CD14-positive monocyte (primary cell): Measurements from ENCODE around the gene DTX1. TPM values are rescaled to one million over a fixed set of nuclear protein-coding genes. Genes with fewer than 3 reads are reported as not detected.

Experiments used
- DNase-seq, 3 donors: peaks; one replicate each; pipeline ENCODE4 v3.0.0-alpha.2; 2011 to 2022
- H2AFZ ChIP-seq: 2 replicates; pipeline ENCODE4 v1.6.0; 2012; ENCODE audit warnings: mild to moderate bottlenecking, low read depth, low read length, inconsistent platforms; ENCODE audit not compliant: insufficient read depth, poor library complexity, severe bottlenecking
- H3K27ac ChIP-seq, 2 donors: 1 replicate in 1 of 2; 2 replicates in 1 of 2; pipeline ENCODE4 v1.5.1; 2012 to 2013; ENCODE audit warnings: low read length in 2 of 2, control low read depth in 1 of 2, inconsistent platforms in 1 of 2, low read depth in 1 of 2, mild to moderate bottlenecking in 1 of 2
- H3K27me3 ChIP-seq, 2 donors: one replicate each; pipeline versions ENCODE4 v1.6.0 to v1.6.1; 2011 to 2013; ENCODE audit warnings: low read length in 2 of 2; ENCODE audit not compliant: control insufficient read depth in 2 of 2, insufficient read depth in 2 of 2
- H3K36me3 ChIP-seq, 2 donors: replicated peaks in 1 of 2; 1 replicate in 1 of 2; 2 replicates in 1 of 2; pipeline versions ENCODE4 v1.5.1 to v1.6.1; 2012 to 2013; ENCODE audit warnings: low read length in 2 of 2, control low read depth in 1 of 2, inconsistent platforms in 1 of 2, mild to moderate bottlenecking in 1 of 2; ENCODE audit not compliant: insufficient read depth in 2 of 2, control insufficient read depth in 1 of 2
- H3K4me1 ChIP-seq, 2 donors: 1 replicate in 1 of 2; 2 replicates in 1 of 2; pipeline versions ENCODE4 v1.5.1 to v1.6.1; 2012 to 2013; ENCODE audit warnings: low read length in 2 of 2, control low read depth in 1 of 2, inconsistent platforms in 1 of 2, mild to moderate bottlenecking in 1 of 2, moderate library complexity in 1 of 2; ENCODE audit not compliant: insufficient read depth in 2 of 2, control insufficient read depth in 1 of 2
- H3K4me2 ChIP-seq: replicated peaks from 2 replicates; pipeline ENCODE3; 2012; ENCODE audit warnings: low read length, moderate library complexity, mild to moderate bottlenecking; ENCODE audit not compliant: poor library complexity, severe bottlenecking; ENCODE audit errors: extremely low read depth
- H3K4me3 ChIP-seq, 3 experiments: fragments of 200-600 bp in 1 of 3; sonication (generic) in 1 of 3; replicated peaks in 1 of 3; 1 replicate in 2 of 3; 2 replicates in 1 of 3; pipeline ENCODE4 v1.5.1; 2011 to 2013; ENCODE audit warnings: low read length in 3 of 3, mild to moderate bottlenecking in 3 of 3, control low read depth in 2 of 3, low read depth in 2 of 3, inconsistent platforms in 1 of 3, moderate library complexity in 1 of 3
- H3K79me2 ChIP-seq: 2 replicates; pipeline ENCODE4 v1.6.0; 2012; ENCODE audit warnings: mild to moderate bottlenecking, control low read depth, inconsistent platforms, low read length, moderate library complexity; ENCODE audit not compliant: insufficient read depth
- H3K9ac ChIP-seq: 2 replicates; pipeline ENCODE4 v1.6.0; 2017; ENCODE audit warnings: low read length, mild to moderate bottlenecking; ENCODE audit not compliant: insufficient read depth, poor library complexity, severe bottlenecking
- H3K9me3 ChIP-seq, 2 donors: replicated peaks in 1 of 2; 1 replicate in 1 of 2; 2 replicates in 1 of 2; pipeline versions ENCODE4 v1.5.1 to v1.6.1; 2012 to 2013; ENCODE audit warnings: low read length in 2 of 2, control low read depth in 1 of 2; ENCODE audit not compliant: control insufficient read depth in 1 of 2, insufficient read depth in 1 of 2
- H4K20me1 ChIP-seq: 2 replicates; pipeline ENCODE4 v1.6.0; 2012; ENCODE audit warnings: mild to moderate bottlenecking, low read length, control low read depth, moderate library complexity; ENCODE audit not compliant: insufficient read depth
- H3K27ac Mint-ChIP-seq, 7 donors: one replicate each; pipeline ENCODE4 v1.8.0; 2020; ENCODE audit warnings: mild to moderate bottlenecking in 7 of 7, mixed read lengths in 7 of 7, moderate library complexity in 6 of 7, inconsistent platforms in 2 of 7
- H3K27me3 Mint-ChIP-seq, 3 donors: one replicate each; pipeline ENCODE4 v1.8.0; 2021 to 2022; ENCODE audit warnings: low read depth in 3 of 3, mild to moderate bottlenecking in 3 of 3, mixed read lengths in 3 of 3, moderate library complexity in 3 of 3, inconsistent platforms in 1 of 3
- H3K36me3 Mint-ChIP-seq, 2 donors: one replicate each; pipeline ENCODE4 v1.8.0; 2020; ENCODE audit warnings: mixed read lengths in 2 of 2, inconsistent platforms in 1 of 2, mild to moderate bottlenecking in 1 of 2
- H3K4me1 Mint-ChIP-seq: one replicate; pipeline ENCODE4 v1.8.0; 2020; ENCODE audit warnings: mild to moderate bottlenecking, mixed read lengths
- H3K4me3 Mint-ChIP-seq, 2 donors: one replicate each; pipeline ENCODE4 v1.8.0; 2020; ENCODE audit warnings: mild to moderate bottlenecking in 2 of 2, mixed read lengths in 2 of 2, moderate library complexity in 1 of 2
- H3K9me3 Mint-ChIP-seq, 7 donors: one replicate each; pipeline ENCODE4 v1.8.0; 2020 to 2022; ENCODE audit warnings: mixed read lengths in 7 of 7, mild to moderate bottlenecking in 6 of 7, moderate library complexity in 6 of 7, inconsistent platforms in 2 of 7
- CTCF ChIP-seq: fragments of 200-600 bp; IDR thresholded peaks from one replicate; pipeline ENCODE4 v1.8.0; 2022; ENCODE audit warnings: antibody characterized with exemption, mild to moderate bottlenecking
- WGBS: methylation state at CpG from one replicate; pipeline ENCODE4 v1.1.5; 2013; ENCODE audit warnings: missing lambda C conversion rate; ENCODE audit not compliant: insufficient coverage; 5-methylcytosine and 5-hydroxymethylcytosine counted together
- intact Hi-C, 2 donors: fragments of 100-400 bp; cut with micrococcal nuclease; formaldehyde crosslinking; loops; one replicate each; pipeline versions ENCODE4 v1.15.0 to v1.15.1; 2023
- polyA plus RNA-seq, 3 donors: library from polyadenylated mRNA; depleted of rRNA in 1 of 3; unstranded in 2 of 3; stranded (reverse) in 1 of 3; fragments of 300-500 nt in 2 of 3; fragments of >200 nt in 1 of 3; fragmentation: Illumina TruSeq in 2 of 3; gene quantifications; 1 replicate in 2 of 3; 2 replicates in 1 of 3; pipeline ENCODE4 v1.2.3, GENCODE V29; 2012 to 2021

The DTX1 gene
- polyA plus RNA-seq, 3 donors, result 0.04 TPM; not detected in 1

- H3K27ac Mint-ChIP-seq, result peak overlapping the region in 1 of 7 donors; percentile 86
Observed at GRCh38 chr12:113099764-113100163, 43.2 kb downstream of the DTX1 start.

GRCh38 chr12:113101751-113102150, 45.2 kb downstream of the DTX1 start:
- intact Hi-C loops, result no loop called here
- TF ChIP-seq CTCF, result no peak
- Mint-ChIP-seq H3K36me3 (no peaks in the 10 kb centered on the region), H3K4me1 (peaks cover 11% of the 10 kb centered on the region), H3K4me3 (peak overlapping the region in 1 of 2 donors; percentile 21), H3K27ac (no peak overlapping the region), H3K9me3 (peaks cover 0 to 7% (median 0%) of the 10 kb centered on the region in 7 donors), H3K27me3 (peaks cover 10 to 22% (median 16%) of the 10 kb centered on the region in 3 donors)
- 91% methylated on average over 7 of the region's 10 CpGs for WGBS
- no peaks in the 10 kb centered on the region for H3K79me2 ChIP-seq
- no peak for DNase-seq
- H2AFZ ChIP-seq, result no peak overlapping the region
- peaks cover 0 to 5% of the 10 kb centered on the region in 2 donors for H3K27me3 ChIP-seq
- no peak overlapping the region for H3K4me3 ChIP-seq
- no peak overlapping the region for H3K9ac ChIP-seq
- no peak overlapping the region for H3K4me2 ChIP-seq
- H3K4me1 ChIP-seq, result peaks cover 0 to 4% of the 10 kb centered on the region in 2 donors
- no peak overlapping the region for H3K27ac ChIP-seq
- H3K9me3 ChIP-seq, result no peaks in the 10 kb centered on the region
- H3K36me3 ChIP-seq, result no peaks in the 10 kb centered on the region
- no peaks in the 10 kb centered on the region for H4K20me1 ChIP-seq

More at GRCh38 chr12:113099764-113100163, 43.2 kb downstream of the DTX1 start:
- H3K27ac ChIP-seq, result no peak overlapping the region
- DNase-seq, result no peak
- no peak overlapping the region for H3K4me3 ChIP-seq
- no peak overlapping the region for H2AFZ ChIP-seq
- H4K20me1 ChIP-seq, result no peaks in the 10 kb centered on the region
- no peak overlapping the region for H3K9ac ChIP-seq
- TF ChIP-seq CTCF, result no peak
- peaks cover 11% of the 10 kb centered on the region for H3K4me1 Mint-ChIP-seq
- H3K36me3 ChIP-seq, result no peaks in the 10 kb centered on the region
- H3K79me2 ChIP-seq, result no peaks in the 10 kb centered on the region
- H3K4me3 Mint-ChIP-seq, result no peak overlapping the region
- H3K4me2 ChIP-seq, result no peak overlapping the region
- H3K36me3 Mint-ChIP-seq, result no peaks in the 10 kb centered on the region
- H3K27me3 Mint-ChIP-seq, result peaks cover 11 to 18% (median 16%) of the 10 kb centered on the region in 3 donors
- H3K27me3 ChIP-seq, result peaks cover 0 to 5% of the 10 kb centered on the region in 2 donors
- 90% methylated on average over 11 of the region's 12 CpGs for WGBS
- intact Hi-C loops, result no loop called here
- H3K4me1 ChIP-seq, result peaks cover 0 to 4% of the 10 kb centered on the region in 2 donors
- H3K9me3 Mint-ChIP-seq, result peaks cover 0 to 3% (median 0%) of the 10 kb centered on the region in 7 donors
- H3K9me3 ChIP-seq, result no peaks in the 10 kb centered on the region
